ENCODE data around the gene FABP3.

Gene FABP3

DNA sequence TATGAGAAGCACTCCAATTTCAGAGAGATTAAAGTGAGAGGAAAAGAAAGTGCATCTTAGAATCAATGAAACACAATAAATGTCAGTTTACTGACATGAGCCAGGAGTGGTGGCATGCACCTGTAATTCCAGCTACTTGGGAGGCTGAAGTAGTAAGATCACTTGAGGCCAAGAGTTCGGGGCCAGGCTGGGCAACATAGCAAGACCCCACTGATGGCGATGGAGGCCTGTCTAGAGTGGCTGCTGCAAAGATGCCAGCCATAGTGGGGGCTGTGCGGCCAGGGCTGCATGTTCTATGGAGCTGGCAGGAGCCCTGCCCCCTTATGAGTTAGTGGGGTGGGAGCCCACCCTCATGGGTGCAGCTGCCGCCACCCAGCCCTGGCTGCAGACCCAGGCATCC lies 48.8 kb downstream of the FABP3 start:
- H3K9me3 Mint-ChIP-seq = no peaks in the 10 kb centered on the region
- no peaks in the 10 kb centered on the region for H3K27me3 Mint-ChIP-seq (ENCODE audit: low read depth)
- no peak overlapping the region for H3K4me3 Mint-ChIP-seq
- H3K27ac Mint-ChIP-seq = no peak overlapping the region
- peaks cover 27% of the 10 kb centered on the region for H3K36me3 Mint-ChIP-seq (ENCODE audit: low read depth)
- H3K4me1 Mint-ChIP-seq = no peaks in the 10 kb centered on the region
- TF ChIP-seq, protein P1, sequence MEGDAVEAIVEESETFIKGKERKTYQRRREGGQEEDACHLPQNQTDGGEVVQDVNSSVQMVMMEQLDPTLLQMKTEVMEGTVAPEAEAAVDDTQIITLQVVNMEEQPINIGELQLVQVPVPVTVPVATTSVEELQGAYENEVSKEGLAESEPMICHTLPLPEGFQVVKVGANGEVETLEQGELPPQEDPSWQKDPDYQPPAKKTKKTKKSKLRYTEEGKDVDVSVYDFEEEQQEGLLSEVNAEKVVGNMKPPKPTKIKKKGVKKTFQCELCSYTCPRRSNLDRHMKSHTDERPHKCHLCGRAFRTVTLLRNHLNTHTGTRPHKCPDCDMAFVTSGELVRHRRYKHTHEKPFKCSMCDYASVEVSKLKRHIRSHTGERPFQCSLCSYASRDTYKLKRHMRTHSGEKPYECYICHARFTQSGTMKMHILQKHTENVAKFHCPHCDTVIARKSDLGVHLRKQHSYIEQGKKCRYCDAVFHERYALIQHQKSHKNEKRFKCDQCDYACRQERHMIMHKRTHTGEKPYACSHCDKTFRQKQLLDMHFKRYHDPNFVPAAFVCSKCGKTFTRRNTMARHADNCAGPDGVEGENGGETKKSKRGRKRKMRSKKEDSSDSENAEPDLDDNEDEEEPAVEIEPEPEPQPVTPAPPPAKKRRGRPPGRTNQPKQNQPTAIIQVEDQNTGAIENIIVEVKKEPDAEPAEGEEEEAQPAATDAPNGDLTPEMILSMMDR (IDR thresholded peaks at IDR 0.05; ENCODE audit: unreplicated experiment in 3 of 3) = no peak

DNA sequence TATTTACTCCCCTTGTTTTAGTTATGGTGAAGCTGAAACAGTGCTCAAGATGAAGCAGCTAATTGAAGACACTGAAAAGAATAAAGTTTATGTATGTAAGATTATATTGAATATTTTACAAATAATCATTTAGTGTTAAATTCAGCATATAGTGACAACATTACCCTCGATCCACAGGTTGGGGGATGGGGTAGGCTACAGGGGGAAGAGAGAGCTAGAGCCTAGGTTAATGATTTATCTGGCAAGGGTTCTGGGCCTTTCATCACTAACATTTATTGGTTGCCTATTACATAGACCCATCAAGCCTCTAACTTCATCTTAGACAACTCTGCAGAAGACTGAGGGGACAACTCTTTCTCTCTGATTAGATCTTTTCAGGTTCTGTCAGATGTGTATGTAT lies 54.7 kb downstream of the FABP3 start:
- H3K27me3 Mint-ChIP-seq (ENCODE audit: low read depth) = no peaks in the 10 kb centered on the region
- H3K36me3 Mint-ChIP-seq (ENCODE audit: low read depth) = peaks cover 63% of the 10 kb centered on the region
- H3K4me1 Mint-ChIP-seq = no peaks in the 10 kb centered on the region
- TF ChIP-seq, protein P1 (IDR thresholded peaks at IDR 0.05; ENCODE audit: unreplicated experiment in 3 of 3) = no peak
- no peak overlapping the region for H3K27ac Mint-ChIP-seq
- no peaks in the 10 kb centered on the region for H3K9me3 Mint-ChIP-seq
- no peak overlapping the region for H3K4me3 Mint-ChIP-seq

DNA sequence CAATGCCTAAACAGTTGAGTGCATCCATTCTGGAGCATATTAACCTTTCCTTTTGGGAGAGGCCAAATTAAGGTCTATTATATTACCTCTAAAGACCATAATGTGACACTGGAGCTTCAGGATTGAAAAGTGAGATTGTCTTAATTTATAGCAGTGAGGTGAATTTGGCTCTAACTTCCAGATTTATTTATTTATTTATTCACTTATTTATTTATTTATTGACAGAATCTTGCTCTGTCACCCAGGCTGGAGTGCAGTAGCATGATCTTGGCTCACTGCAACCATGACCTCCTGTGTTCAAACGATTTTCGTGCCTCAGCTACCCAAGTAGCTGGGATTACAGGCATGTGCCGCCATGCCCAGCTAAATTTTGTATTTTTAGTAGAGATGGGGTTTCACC lies 57.0 kb downstream of the FABP3 start:
- Mint-ChIP-seq H3K9me3 (no peaks in the 10 kb centered on the region), H3K4me3 (no peak overlapping the region), H3K4me1 (no peaks in the 10 kb centered on the region), H3K36me3 (ENCODE audit: low read depth) (peaks cover 66% of the 10 kb centered on the region), H3K27ac (no peak overlapping the region), H3K27me3 (ENCODE audit: low read depth) (no peaks in the 10 kb centered on the region)
- TF ChIP-seq, protein P1 (IDR thresholded peaks at IDR 0.05; ENCODE audit: unreplicated experiment in 3 of 3) = no peak

Measured in nephron (organoid).